NCI-H345 (cell line): ENCODE measurements around the gene PTGS1.

Source experiments
- DNase-seq: peaks from one replicate; lab custom pipeline; 2025; lab: John Stamatoyannopoulos, UW

PTGS1 gene

GRCh38 chr9:122374885-122375420, 4.1 kb downstream of the PTGS1 start:
- no peak for DNase-seq

GRCh38 chr9:122376796-122377195, 6.0 kb downstream of the PTGS1 start:
- DNase-seq, result no peak

- no peak for DNase-seq
These were observed 6.7 kb downstream of the PTGS1 start for GRCh38 chr9:122377241-122378164.

GRCh38 chr9:122378236-122378635, 7.4 kb downstream of the PTGS1 start:
- DNase-seq, result no peak

- no peak for DNase-seq
These were observed 8.5 kb downstream of the PTGS1 start for GRCh38 chr9:122379340-122379739.

- no peak for DNase-seq
These were observed 9.5 kb downstream of the PTGS1 start for GRCh38 chr9:122380293-122380692.

GRCh38 chr9:122381206-122381950, 10.6 kb downstream of the PTGS1 start:
- no peak for DNase-seq

GRCh38 chr9:122382901-122383850, 12.4 kb downstream of the PTGS1 start:
- no peak for DNase-seq

- DNase-seq, result no peak
These were observed 13.2 kb downstream of the PTGS1 start for GRCh38 chr9:122383992-122384461.

GRCh38 chr9:122386311-122386872, 15.6 kb downstream of the PTGS1 start:
- no peak for DNase-seq

GRCh38 chr9:122387536-122387935, 16.7 kb downstream of the PTGS1 start:
- no peak for DNase-seq

GRCh38 chr9:122389195-122389594, 18.4 kb downstream of the PTGS1 start:
- DNase-seq, result no peak

- DNase-seq, result no peak
These were observed 19.1 kb downstream of the PTGS1 start for GRCh38 chr9:122389799-122390481.

- DNase-seq, result no peak
These were observed 21.5 kb downstream of the PTGS1 start for GRCh38 chr9:122392284-122392683.

- DNase-seq, result no peak
These were observed 21.9 kb downstream of the PTGS1 start for GRCh38 chr9:122392714-122393113.

- no peak for DNase-seq
These were observed 22.6 kb downstream of the PTGS1 start for GRCh38 chr9:122393284-122393983.

GRCh38 chr9:122394265-122395125, 23.7 kb downstream of the PTGS1 start:
- DNase-seq, result no peak

- DNase-seq, result no peak
These were observed 25.9 kb downstream of the PTGS1 start for GRCh38 chr9:122396614-122397148.

- no peak for DNase-seq
These were observed 26.9 kb downstream of the PTGS1 start for GRCh38 chr9:122397749-122398148.
